ENCODE data around the gene RAPGEF5.

RAPGEF5 gene

GRCh38 chr7:22256541-22257096, 100.3 kb downstream of the RAPGEF5 start:
- peak; percentile 80 for DNase-seq (ENCODE audit: low spot score)

GRCh38 chr7:22255834-22256233, 101.1 kb downstream of the RAPGEF5 start:
- DNase-seq (ENCODE audit: low spot score), result peak; percentile 63

GRCh38 chr7:22255342-22255741, 101.6 kb downstream of the RAPGEF5 start:
- DNase-seq (ENCODE audit: low spot score), result no peak

- peak; percentile 87 for DNase-seq (ENCODE audit: low spot score)
These were observed 103.9 kb downstream of the RAPGEF5 start for GRCh38 chr7:22252936-22253536.

DNA sequence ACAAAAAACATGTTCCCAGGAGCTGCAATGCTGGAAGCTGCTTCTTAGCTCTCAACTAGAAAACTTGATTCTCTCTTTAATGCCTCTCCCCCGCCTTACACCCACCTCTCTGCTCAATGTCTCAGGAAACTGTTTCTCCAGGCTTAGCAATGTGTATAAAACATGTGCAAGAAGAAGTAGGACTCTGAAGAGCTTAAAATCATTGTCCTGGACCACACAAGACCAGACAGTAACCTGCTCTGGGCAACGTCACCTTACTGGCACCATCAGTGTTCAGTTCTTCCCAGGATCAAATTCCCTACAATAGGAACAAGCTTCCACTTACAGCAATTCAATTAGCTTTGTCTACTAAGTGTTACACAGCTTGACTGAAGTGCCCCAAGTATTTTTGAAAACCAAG, 104.9 kb downstream of the RAPGEF5 start:
- peak; percentile 56 for DNase-seq (ENCODE audit: low spot score)

DNA sequence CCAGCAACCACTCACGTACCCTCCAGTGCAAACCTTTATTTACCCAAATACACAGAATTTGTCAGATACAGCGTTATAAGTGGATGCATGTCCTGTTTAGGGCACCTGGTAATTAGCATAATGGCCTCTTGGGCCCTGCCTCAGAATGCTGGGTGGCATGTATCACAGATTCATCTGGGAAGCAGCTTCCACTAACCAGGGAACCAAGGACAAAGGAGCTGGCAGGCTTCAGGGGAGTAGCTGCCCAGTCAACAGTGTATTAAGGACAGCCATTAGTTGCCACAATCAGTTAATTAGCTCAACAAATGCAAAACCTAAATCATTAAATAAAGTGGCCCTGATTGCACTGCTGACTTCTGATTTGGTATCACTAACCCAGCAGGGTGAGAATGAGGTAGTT, 105.7 kb downstream of the RAPGEF5 start:
- peak; percentile 73 for DNase-seq (ENCODE audit: low spot score)

GRCh38 chr7:22250390-22250789, 106.6 kb downstream of the RAPGEF5 start:
- DNase-seq (ENCODE audit: low spot score), result peak; percentile 63

- no peak for DNase-seq (ENCODE audit: low spot score)
These were observed 108.7 kb downstream of the RAPGEF5 start for GRCh38 chr7:22248111-22248809.

DNA sequence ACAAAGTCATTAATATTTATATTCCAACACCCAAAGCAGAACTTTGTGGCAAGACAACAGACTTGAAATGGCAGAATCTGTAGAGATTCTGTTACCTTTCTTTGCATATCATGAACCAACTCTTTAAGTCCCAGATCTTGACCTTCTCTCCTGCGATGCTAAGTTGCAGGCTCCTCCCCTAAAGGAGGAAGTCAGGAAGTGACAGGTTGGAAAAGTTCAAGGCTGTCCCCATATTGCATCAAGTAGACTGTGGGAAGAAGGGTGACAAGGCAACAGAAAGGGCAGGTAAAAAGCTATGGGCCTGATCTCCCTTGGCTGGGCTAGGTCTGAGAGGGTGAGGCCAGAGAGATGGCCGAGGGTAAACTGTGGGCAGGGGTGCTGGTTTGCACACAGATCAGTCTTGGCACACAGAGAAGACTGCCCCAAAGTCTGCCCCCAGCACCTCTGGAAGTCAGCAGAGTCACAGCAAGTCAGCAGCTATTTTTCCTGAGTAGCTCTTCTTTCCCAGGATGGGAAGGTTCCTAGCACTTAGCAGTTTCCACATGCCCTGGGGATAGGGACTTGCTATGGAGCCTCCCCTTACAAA, 115.1 kb downstream of the RAPGEF5 start:
- no peak for DNase-seq (ENCODE audit: low spot score)

GRCh38 chr7:22240904-22241571, 115.9 kb downstream of the RAPGEF5 start:
- DNase-seq (ENCODE audit: low spot score), result no peak

DNA sequence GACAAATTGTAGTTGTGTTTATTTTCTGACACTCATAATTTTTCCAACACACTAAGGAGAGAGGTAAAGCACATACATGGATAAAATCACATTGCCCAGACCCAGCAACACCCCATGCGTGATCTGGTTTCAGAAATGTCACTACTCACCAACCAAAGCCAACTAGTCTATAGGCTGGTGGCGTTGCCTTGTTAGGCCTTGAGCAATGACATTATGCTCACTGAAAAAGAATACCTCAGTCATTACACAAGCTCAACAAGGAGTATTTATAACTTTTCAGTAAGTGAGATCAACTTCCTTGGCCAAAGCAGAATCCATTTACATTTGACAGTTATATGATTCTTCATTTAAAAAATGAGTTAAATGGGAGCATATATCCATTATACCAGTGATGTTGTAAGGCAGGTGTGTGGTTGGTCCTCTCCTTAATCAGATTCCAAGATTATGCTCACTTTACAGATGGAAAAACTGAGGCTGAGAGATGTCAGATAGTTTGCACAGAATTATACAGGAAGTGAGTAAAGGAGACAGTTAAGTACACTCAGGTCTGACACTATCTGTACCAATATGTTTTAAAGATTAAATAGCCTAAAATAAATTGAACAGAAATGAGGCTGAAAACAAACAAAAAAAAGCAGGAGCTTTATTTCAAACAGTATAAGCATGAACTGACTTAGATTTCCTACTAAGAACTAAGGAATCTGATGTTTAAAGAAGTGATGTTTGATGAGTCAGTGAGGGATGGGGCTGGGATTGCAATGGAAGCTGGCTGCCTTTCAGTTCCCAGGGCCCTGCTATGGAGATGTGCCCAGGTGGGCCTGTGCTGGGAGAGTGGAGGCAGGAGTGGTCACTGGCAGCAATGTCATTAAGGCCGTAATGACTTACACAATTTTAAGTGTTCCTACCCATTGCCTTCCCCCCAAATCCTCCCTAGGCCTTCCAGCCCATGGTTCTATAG, 118.3 kb downstream of the RAPGEF5 start:
- DNase-seq (ENCODE audit: low spot score), result no peak

- no peak for DNase-seq (ENCODE audit: low spot score)
These were observed 121.8 kb downstream of the RAPGEF5 start for GRCh38 chr7:22235134-22235533.

- DNase-seq (ENCODE audit: low spot score), result no peak
These were observed 122.7 kb downstream of the RAPGEF5 start for GRCh38 chr7:22234227-22234626.

GRCh38 chr7:22231806-22232205, 125.1 kb downstream of the RAPGEF5 start:
- no peak for DNase-seq (ENCODE audit: low spot score)

DNA sequence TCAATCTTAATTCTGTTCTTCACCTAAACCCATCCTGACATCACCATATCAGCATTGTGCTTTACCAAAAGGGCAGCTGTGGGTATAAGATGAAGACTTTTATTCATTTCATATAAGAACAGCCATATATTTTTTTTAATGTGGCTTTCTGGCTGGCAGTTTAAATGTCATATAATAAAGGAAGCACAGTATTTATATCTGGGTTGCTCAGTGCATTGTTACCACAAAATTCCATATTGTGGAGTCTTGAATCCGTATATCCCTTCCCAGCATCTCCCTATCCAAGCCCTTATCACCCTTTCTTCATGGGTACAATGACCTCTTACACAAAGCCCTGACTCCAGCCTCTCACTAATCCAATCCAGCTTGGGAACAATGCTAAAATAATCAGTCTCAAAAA, 125.8 kb downstream of the RAPGEF5 start:
- DNase-seq (ENCODE audit: low spot score), result no peak

GRCh38 chr7:22230238-22230637, 126.7 kb downstream of the RAPGEF5 start:
- DNase-seq (ENCODE audit: low spot score), result no peak

- DNase-seq (ENCODE audit: low spot score), result no peak
These were observed 127.8 kb downstream of the RAPGEF5 start for GRCh38 chr7:22229148-22229547.

DNA sequence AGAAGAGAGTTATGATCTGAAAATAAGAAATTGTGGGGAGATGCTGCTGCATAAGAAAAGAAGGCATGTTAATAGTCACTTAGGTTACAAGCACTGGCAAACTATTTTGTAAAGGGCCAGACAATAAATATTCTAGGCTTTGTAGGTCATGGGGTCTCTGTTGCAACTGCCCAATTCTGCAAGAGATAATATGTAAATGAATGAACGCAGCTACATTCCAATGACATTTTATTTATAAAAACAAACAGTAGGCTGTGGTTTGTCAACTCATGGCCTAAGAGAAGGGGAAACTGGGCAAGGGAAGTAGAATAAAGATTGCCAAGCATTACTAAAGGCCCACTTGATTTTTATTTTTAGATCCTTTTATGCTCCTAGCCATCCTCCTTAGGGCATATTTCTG, 133.1 kb downstream of the RAPGEF5 start:
- no peak for DNase-seq (ENCODE audit: low spot score)

GRCh38 chr7:22220941-22221340, 136.0 kb downstream of the RAPGEF5 start:
- no peak for DNase-seq (ENCODE audit: low spot score)

DNA sequence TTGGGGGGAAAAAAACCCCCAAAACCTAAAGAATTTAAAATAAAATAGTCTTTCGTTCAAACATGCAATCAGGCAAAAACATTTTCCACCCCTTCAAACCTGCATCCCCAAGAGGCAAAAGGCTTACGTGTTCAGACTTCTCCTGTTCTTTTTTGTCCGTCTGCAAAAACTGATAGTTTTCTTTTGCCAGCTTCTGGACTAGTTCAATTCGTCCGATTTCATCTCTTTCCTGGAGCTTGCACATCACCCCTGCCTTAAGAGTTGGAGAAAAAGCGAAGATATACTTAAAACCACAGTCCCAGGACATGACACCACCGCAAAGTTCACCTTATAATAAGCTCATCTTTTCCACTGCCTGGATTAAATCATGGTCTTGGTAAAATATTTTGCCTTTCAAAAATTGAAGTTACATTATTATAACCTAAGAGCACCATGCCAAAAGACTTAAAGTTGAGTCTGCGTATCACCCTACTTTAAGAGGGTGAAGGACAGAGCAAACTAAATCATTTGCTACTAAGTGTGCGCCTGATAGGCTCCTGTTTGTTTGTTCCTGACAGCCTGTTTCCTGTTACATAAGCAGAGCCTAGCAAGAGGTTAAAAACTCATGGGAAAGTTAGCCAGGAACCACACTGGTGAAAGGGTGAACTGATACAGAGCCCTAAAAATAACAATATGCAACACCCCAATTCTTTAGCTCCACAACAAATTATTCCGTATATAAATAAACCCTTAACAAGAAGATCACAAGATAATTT, 137.0 kb downstream of the RAPGEF5 start:
- DNase-seq (ENCODE audit: low spot score), result peak; percentile 61

DNA sequence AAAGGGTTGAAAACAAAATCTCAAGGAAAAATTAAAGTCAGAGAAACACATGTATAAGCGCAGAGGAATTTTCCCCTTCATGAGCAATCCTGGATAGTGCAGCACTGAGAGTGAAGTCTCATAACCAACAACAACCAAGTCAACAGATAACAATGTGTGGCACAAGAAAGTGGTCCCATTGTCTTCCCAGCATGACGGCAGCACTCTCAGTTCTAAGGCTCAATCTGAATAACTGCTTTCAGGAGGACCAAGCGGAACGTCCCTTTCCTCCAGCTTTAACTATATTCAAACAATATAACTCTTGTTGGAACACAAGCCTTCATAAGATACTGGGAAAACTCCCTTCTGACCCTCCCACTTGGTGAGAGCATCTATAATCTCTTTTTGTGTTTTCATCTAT, 137.9 kb downstream of the RAPGEF5 start:
- peak; percentile 98 for DNase-seq (ENCODE audit: low spot score)
